Sigmoid colon (tissue), 7 donors: ENCODE data around the gene MAVS. TPM values are rescaled to one million over a fixed set of nuclear protein-coding genes. Genes with fewer than 3 reads are reported as not detected.

ENCODE experiments used
- DNase-seq: peaks from one replicate; pipeline ENCODE4 v3.0.0-alpha.2; 2019
- H3K27ac ChIP-seq, 4 donors: fragments of 200-600 bp; sonication (generic); one replicate each; pipeline ENCODE4 v1.5.1; 2016 to 2019; ENCODE audit warnings: mild to moderate bottlenecking in 1 of 4
- H3K27me3 ChIP-seq, 3 donors: fragments of 200-600 bp; sonication (generic); one replicate each; pipeline ENCODE4 v1.5.1; 2019; ENCODE audit warnings: mild to moderate bottlenecking in 1 of 3
- H3K36me3 ChIP-seq, 4 donors: fragments of 200-600 bp; sonication (generic); one replicate each; pipeline ENCODE4 v1.5.1; 2016 to 2019
- H3K4me1 ChIP-seq, 4 donors: fragments of 200-600 bp; sonication (generic); one replicate each; pipeline ENCODE4 v1.5.1; 2017 to 2019
- H3K4me3 ChIP-seq, 4 donors: fragments of 200-600 bp; sonication (generic); one replicate each; pipeline ENCODE4 v1.5.1; 2017 to 2019; ENCODE audit warnings: mild to moderate bottlenecking in 2 of 4, moderate library complexity in 1 of 4
- H3K9me3 ChIP-seq, 4 donors: fragments of 200-600 bp in 3 of 4; sonication (generic) in 3 of 4; one replicate each; pipeline versions ENCODE4 v1.5.1 to v1.6.1; 2013 to 2019
- CTCF ChIP-seq, 4 experiments: fragments of 450-650 bp in 3 of 4; fragments of 200-600 bp in 1 of 4; IDR thresholded peaks; one replicate each; pipeline ENCODE4 v1.5.1; 2016 to 2019; ENCODE audit warnings: antibody characterized with exemption in 4 of 4, mild to moderate bottlenecking in 3 of 4, moderate library complexity in 2 of 4
- EP300 ChIP-seq, 4 donors: sonication (generic); formaldehyde crosslinking; IDR thresholded peaks; one replicate each; pipeline ENCODE4 v1.6.1; 2017; ENCODE audit warnings: antibody characterized with exemption in 4 of 4
- POLR2A ChIP-seq, 2 donors: fragments of 450-650 bp; IDR thresholded peaks; one replicate each; pipeline ENCODE4 v1.6.1; 2016; ENCODE audit warnings: antibody characterized with exemption in 2 of 2, mild to moderate bottlenecking in 2 of 2, moderate library complexity in 2 of 2
- POLR2AphosphoS5 ChIP-seq, 4 donors: sonication (generic); formaldehyde crosslinking; IDR thresholded peaks; one replicate each; pipeline ENCODE4 v1.6.1; 2017; ENCODE audit warnings: antibody characterized with exemption in 4 of 4
- WGBS, 2 donors: extraction: QIAGEN DNeasy Blood & Tissue Kit; methylation state at CpG; one replicate each; pipeline ENCODE4 v1.1.7; 2013; 5-methylcytosine and 5-hydroxymethylcytosine counted together
- intact Hi-C: fragments of 100-400 bp; cut with DNase I; formaldehyde crosslinking; loops from one replicate; pipeline ENCODE4 v1.15.1; 2023
- polyA plus RNA-seq, 3 donors: library from polyadenylated mRNA; stranded (reverse); fragments of 200-250 nt; gene quantifications; one replicate each; pipeline ENCODE4 v1.2.3, GENCODE V29; 2013
- total RNA-seq, 4 donors: library from RNA; depleted of rRNA; stranded (reverse); fragments of >200 nt; gene quantifications; one replicate each; pipeline ENCODE4 v1.1.0, GENCODE V29; 2016
- donor health status: healthy with polysubstance abuse.
- donor health status: Bipolar disorder and iron deficiency.
- donor health status: healthy.

Gene MAVS
- total and polyA plus RNA-seq, 7 donors, result 9.6 to 55.2 (median 18.0) TPM

- Histone ChIP-seq H3K27me3 (no peaks in the 10 kb centered on the region), H3K4me3 (peak overlapping the region in 1 of 4 donors; percentile 14), H3K36me3 (peaks cover 4 to 21% (median 10%) of the 10 kb centered on the region in 4 donors), H3K4me1 (peaks cover 0 to 80% (median 73%) of the 10 kb centered on the region in 4 donors), H3K9me3 (no peaks in the 10 kb centered on the region), H3K27ac (peak overlapping the region; percentile 95 to 99 (median 96))
- DNase-seq, result peak; percentile 34
- WGBS, 2 donors, result 58 to 84% methylated on average over 3 of the region's 3 CpGs
- intact Hi-C loops, result no loop called here
- no peak for TF ChIP-seq EP300 (IDR thresholded peaks at IDR 0.05)
- TF ChIP-seq POLR2AphosphoS5 (IDR thresholded peaks at IDR 0.05), result no peak
- TF ChIP-seq CTCF (IDR thresholded peaks at IDR 0.05), result no peak
- TF ChIP-seq POLR2A (IDR thresholded peaks at IDR 0.05), result no peak
These were observed 38.1 kb upstream of the MAVS start for GRCh38 chr20:3808544-3808943.

GRCh38 chr20:3811467-3812258, 35.0 kb upstream of the MAVS start:
- no peaks in the 10 kb centered on the region for H3K36me3 ChIP-seq
- DNase-seq, result peak; percentile 100
- H3K9me3 ChIP-seq, result no peaks in the 10 kb centered on the region
- peak overlapping the region; percentile 31 to 47 (median 40) for H3K4me3 ChIP-seq
- no peaks in the 10 kb centered on the region for H3K27me3 ChIP-seq
- WGBS, 2 donors, result 3 to 9% methylated on average over 20 of the region's 20 CpGs
- peaks cover 0 to 62% (median 56%) of the 10 kb centered on the region in 4 donors for H3K4me1 ChIP-seq
- H3K27ac ChIP-seq, result peak overlapping the region; percentile 86 to 93 (median 91)
- intact Hi-C loops, result loop anchor here (2.0 kb wide), 1 partner anchor 15 kb away; the partner anchor contains the start of gene CDC25B
- TF ChIP-seq EP300 (IDR thresholded peaks at IDR 0.05) (peak; percentile 86 to 96 (median 92)), POLR2AphosphoS5 (IDR thresholded peaks at IDR 0.05) (peak; percentile 93 to 99 (median 98)), POLR2A (IDR thresholded peaks at IDR 0.05) (peak; percentile 84), CTCF (IDR thresholded peaks at IDR 0.05) (no peak)

GRCh38 chr20:3812259-3812681, 34.4 kb upstream of the MAVS start:
- peaks cover 0 to 56% (median 50%) of the 10 kb centered on the region in 4 donors for H3K4me1 ChIP-seq
- H3K9me3 ChIP-seq, result no peaks in the 10 kb centered on the region
- H3K27me3 ChIP-seq, result no peaks in the 10 kb centered on the region
- H3K4me3 ChIP-seq, result no peak overlapping the region
- H3K27ac ChIP-seq, result peak overlapping the region; percentile 86 to 93 (median 91)
- no peak for TF ChIP-seq POLR2AphosphoS5 (IDR thresholded peaks at IDR 0.05)
- WGBS, 2 donors, result 90 to 95% methylated on average over 9 of the region's 9 CpGs
- intact Hi-C loops, result no loop called here
- peak; percentile 64 for DNase-seq
- no peaks in the 10 kb centered on the region for H3K36me3 ChIP-seq

- intact Hi-C loops, result no loop called here
- 26 to 71% methylated on average over 8 of the region's 8 CpGs for WGBS, 2 donors
- no peaks in the 10 kb centered on the region for H3K27me3 ChIP-seq
- peaks cover 0 to 49% (median 43%) of the 10 kb centered on the region in 4 donors for H3K4me1 ChIP-seq
- peak; percentile 60 for DNase-seq
- peak overlapping the region; percentile 86 to 93 (median 91) for H3K27ac ChIP-seq
- H3K4me3 ChIP-seq, result no peak overlapping the region
- no peaks in the 10 kb centered on the region for H3K9me3 ChIP-seq
- no peak for TF ChIP-seq CTCF (IDR thresholded peaks at IDR 0.05)
- no peak for TF ChIP-seq EP300 (IDR thresholded peaks at IDR 0.05)
- no peak for TF ChIP-seq POLR2A (IDR thresholded peaks at IDR 0.05)
- TF ChIP-seq POLR2AphosphoS5 (IDR thresholded peaks at IDR 0.05), result no peak
- H3K36me3 ChIP-seq, result no peaks in the 10 kb centered on the region
These were observed 33.4 kb upstream of the MAVS start for GRCh38 chr20:3812975-3813847.
